Peyer's patch (tissue), 4 donors: Measurements from ENCODE around the gene GALNT13. TPM values are rescaled to one million over a fixed set of nuclear protein-coding genes. Genes with fewer than 3 reads are reported as not detected.

Source experiments
- DNase-seq, 3 donors: peaks; one replicate each; pipeline ENCODE4 v3.0.0-alpha.2; 2017 to 2019
- H3K27ac ChIP-seq, 4 donors: fragments of 200-600 bp; sonication (generic); one replicate each; pipeline ENCODE4 v1.5.1; 2016 to 2019
- H3K27me3 ChIP-seq, 2 donors: fragments of 200-600 bp; sonication (generic); one replicate each; pipeline ENCODE4 v1.5.1; 2019
- H3K36me3 ChIP-seq, 3 donors: fragments of 200-600 bp; sonication (generic); one replicate each; pipeline ENCODE4 v1.5.1; 2016 to 2019
- H3K4me1 ChIP-seq, 4 donors: fragments of 200-600 bp; sonication (generic); one replicate each; pipeline ENCODE4 v1.5.1; 2016 to 2019
- H3K4me3 ChIP-seq, 4 donors: fragments of 200-600 bp; sonication (generic); 1 replicate in 3 of 4; 2 replicates in 1 of 4; pipeline ENCODE4 v1.5.1; 2016 to 2019; ENCODE audit warnings: mild to moderate bottlenecking in 1 of 4
- H3K9me3 ChIP-seq, 4 donors: fragments of 200-600 bp; sonication (generic); one replicate each; pipeline ENCODE4 v1.5.1; 2016 to 2019; ENCODE audit warnings: mild to moderate bottlenecking in 1 of 4
- CTCF ChIP-seq, 6 experiments: fragments of 450-650 bp in 4 of 6; fragments of 200-600 bp in 2 of 6; sonication (generic) in 1 of 6; IDR thresholded peaks; one replicate each; pipeline ENCODE4 v1.5.1; 2017 to 2019; ENCODE audit warnings: antibody characterized with exemption in 6 of 6, mild to moderate bottlenecking in 3 of 6, moderate library complexity in 1 of 6
- POLR2A ChIP-seq, 2 donors: fragments of 450-650 bp; IDR thresholded peaks; one replicate each; pipeline ENCODE4 v1.5.1; 2017; ENCODE audit warnings: antibody characterized with exemption in 2 of 2, mild to moderate bottlenecking in 2 of 2, moderate library complexity in 2 of 2
- total RNA-seq, 4 donors: library from RNA; depleted of rRNA; stranded (reverse); fragments of >200 nt; gene quantifications; one replicate each; pipeline ENCODE4 v1.1.0, GENCODE V29; 2016

GALNT13 gene
- total RNA-seq, 4 donors from 2014 or later = 1.6 to 2.7 (median 2.0) TPM

GRCh38 chr2:154140249-154141025 is 268.7 kb downstream of the GALNT13 start:
- no peaks in the 10 kb centered on the region for H3K36me3 ChIP-seq
- H3K9me3 ChIP-seq = no peaks in the 10 kb centered on the region
- no peak overlapping the region for H3K27ac ChIP-seq
- no peak for TF ChIP-seq POLR2A (IDR thresholded peaks at IDR 0.05)
- no peak for TF ChIP-seq CTCF (IDR thresholded peaks at IDR 0.05)
- no peaks in the 10 kb centered on the region for H3K4me1 ChIP-seq
- no peaks in the 10 kb centered on the region for H3K27me3 ChIP-seq
- no peak overlapping the region for H3K4me3 ChIP-seq
- DNase-seq = no peak

GRCh38 chr2:154142480-154142879 is 270.8 kb downstream of the GALNT13 start:
- no peaks in the 10 kb centered on the region for H3K36me3 ChIP-seq
- TF ChIP-seq POLR2A (IDR thresholded peaks at IDR 0.05) = no peak
- no peak for TF ChIP-seq CTCF (IDR thresholded peaks at IDR 0.05)
- H3K27me3 ChIP-seq = no peaks in the 10 kb centered on the region
- no peak overlapping the region for H3K27ac ChIP-seq
- H3K4me1 ChIP-seq = no peaks in the 10 kb centered on the region
- DNase-seq = no peak
- H3K9me3 ChIP-seq = no peaks in the 10 kb centered on the region
- no peak overlapping the region for H3K4me3 ChIP-seq

- no peak for TF ChIP-seq CTCF (IDR thresholded peaks at IDR 0.05)
- no peak for TF ChIP-seq POLR2A (IDR thresholded peaks at IDR 0.05)
- Histone ChIP-seq H3K27me3 (no peaks in the 10 kb centered on the region), H3K27ac (no peak overlapping the region), H3K9me3 (no peaks in the 10 kb centered on the region), H3K36me3 (no peaks in the 10 kb centered on the region), H3K4me1 (no peaks in the 10 kb centered on the region), H3K4me3 (no peak overlapping the region)
- no peak for DNase-seq
These were observed 271.4 kb downstream of the GALNT13 start for GRCh38 chr2:154143105-154143504.

- no peak for DNase-seq
- TF ChIP-seq CTCF (IDR thresholded peaks at IDR 0.05) = no peak
- no peak for TF ChIP-seq POLR2A (IDR thresholded peaks at IDR 0.05)
- Histone ChIP-seq H3K36me3 (no peaks in the 10 kb centered on the region), H3K9me3 (no peaks in the 10 kb centered on the region), H3K27ac (no peak overlapping the region), H3K27me3 (no peaks in the 10 kb centered on the region), H3K4me3 (no peak overlapping the region), H3K4me1 (no peaks in the 10 kb centered on the region)
These were observed 286.4 kb downstream of the GALNT13 start for GRCh38 chr2:154158101-154158500.

GRCh38 chr2:154161286-154161685 is 289.6 kb downstream of the GALNT13 start:
- Histone ChIP-seq H3K4me3 (no peak overlapping the region), H3K27me3 (no peaks in the 10 kb centered on the region), H3K9me3 (no peaks in the 10 kb centered on the region), H3K4me1 (no peaks in the 10 kb centered on the region), H3K27ac (no peak overlapping the region), H3K36me3 (no peaks in the 10 kb centered on the region)
- DNase-seq = no peak
- TF ChIP-seq CTCF (IDR thresholded peaks at IDR 0.05) = no peak
- TF ChIP-seq POLR2A (IDR thresholded peaks at IDR 0.05) = no peak
